ENCODE measurements around the gene ATP6V0C.

Gene ATP6V0C

DNA sequence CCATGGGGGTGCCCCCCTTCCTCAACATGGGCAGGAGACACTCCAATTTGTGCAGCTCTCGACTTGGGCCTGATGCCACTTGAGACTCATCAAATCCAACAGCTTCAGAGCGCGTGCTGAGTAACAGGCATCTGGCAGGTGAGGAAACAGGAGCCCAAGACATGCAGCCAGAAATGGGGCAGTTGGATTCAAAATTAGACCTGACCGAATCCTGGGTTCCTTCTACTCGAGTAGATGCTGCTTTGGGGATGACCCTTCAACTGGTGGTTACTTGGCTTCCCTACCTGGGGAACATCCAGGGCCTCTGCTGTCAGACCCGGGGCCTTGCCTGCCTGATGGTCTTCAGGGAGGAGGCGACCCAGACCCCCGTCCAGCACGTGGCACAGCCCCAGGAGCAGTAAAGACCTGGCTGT is 43.1 kb upstream of the ATP6V0C start:
- Histone ChIP-seq H3K36me3 (ENCODE audit: control insufficient read depth, insufficient read depth, low read length) (no peaks in the 10 kb centered on the region), H3K27ac (ENCODE audit: low read depth, low read length) (no peak overlapping the region), H3K9me3 (ENCODE audit: control insufficient read depth, insufficient read depth, low read length) (no peaks in the 10 kb centered on the region), H3K4me1 (ENCODE audit: control insufficient read depth, insufficient read depth, low read length) (peaks cover 16% of the 10 kb centered on the region), H3K9ac (ENCODE audit: low read depth, low read length) (no peak overlapping the region), H3K4me3 (ENCODE audit: low read depth, low read length) (no peak overlapping the region), H3K27me3 (ENCODE audit: control insufficient read depth, insufficient read depth, low read length) (peaks cover 58% of the 10 kb centered on the region)

DNA sequence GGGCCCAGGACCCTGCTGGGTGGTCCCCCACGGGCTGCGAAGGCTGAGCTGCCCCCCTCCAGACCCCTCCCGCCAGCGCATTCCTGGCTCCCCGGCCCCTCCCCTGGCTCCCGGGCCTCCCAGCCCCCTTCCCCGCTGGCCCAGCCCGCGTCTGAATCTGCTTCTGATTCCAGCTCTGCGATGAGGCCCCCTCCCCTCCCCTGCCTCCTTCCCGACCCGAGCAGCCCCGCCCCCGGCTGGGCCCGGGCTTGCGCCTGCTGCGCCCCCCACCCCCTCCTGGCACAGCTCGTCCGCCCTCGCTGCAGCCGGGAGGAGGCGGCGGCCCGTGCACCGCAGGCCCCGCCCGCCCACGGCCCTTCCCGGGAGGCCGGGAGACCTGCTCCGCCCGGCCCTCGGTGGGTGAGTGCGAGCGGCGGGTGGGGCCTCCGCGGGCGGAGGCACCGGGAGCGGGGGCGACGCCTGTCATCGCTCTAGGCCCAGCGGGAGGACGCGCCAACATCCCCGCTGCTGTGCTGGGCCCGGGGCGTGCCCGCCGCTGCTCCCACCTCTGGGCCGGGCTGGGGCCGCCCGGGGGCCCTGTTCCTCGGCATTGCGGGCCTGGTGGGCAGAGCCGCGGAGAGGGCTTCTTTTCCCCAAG is 42.6 kb upstream of the ATP6V0C start, which contains the start of gene NTN3:
Gene NTN3, plus strand, starts transcription at position 282 of the 637 bp plus-strand sequence. CDS start 405 bp downstream, outside the sequence.
- peaks cover 20% of the 10 kb centered on the region for H3K4me1 ChIP-seq (ENCODE audit: control insufficient read depth, insufficient read depth, low read length)
- H3K9me3 ChIP-seq (ENCODE audit: control insufficient read depth, insufficient read depth, low read length): no peaks in the 10 kb centered on the region
- H3K4me3 ChIP-seq (ENCODE audit: low read depth, low read length): peak within 1 kb of the TSS; percentile 42; the same call in 1 of the 2 replicates
- no peak within 1 kb of the TSS for H3K9ac ChIP-seq (ENCODE audit: low read depth, low read length)
- no peaks in the 10 kb centered on the region for H3K36me3 ChIP-seq (ENCODE audit: control insufficient read depth, insufficient read depth, low read length)
- H3K27ac ChIP-seq (ENCODE audit: low read depth, low read length): no peak within 1 kb of the TSS
- H3K27me3 ChIP-seq (ENCODE audit: control insufficient read depth, insufficient read depth, low read length): peaks cover 62% of the 10 kb centered on the region

DNA sequence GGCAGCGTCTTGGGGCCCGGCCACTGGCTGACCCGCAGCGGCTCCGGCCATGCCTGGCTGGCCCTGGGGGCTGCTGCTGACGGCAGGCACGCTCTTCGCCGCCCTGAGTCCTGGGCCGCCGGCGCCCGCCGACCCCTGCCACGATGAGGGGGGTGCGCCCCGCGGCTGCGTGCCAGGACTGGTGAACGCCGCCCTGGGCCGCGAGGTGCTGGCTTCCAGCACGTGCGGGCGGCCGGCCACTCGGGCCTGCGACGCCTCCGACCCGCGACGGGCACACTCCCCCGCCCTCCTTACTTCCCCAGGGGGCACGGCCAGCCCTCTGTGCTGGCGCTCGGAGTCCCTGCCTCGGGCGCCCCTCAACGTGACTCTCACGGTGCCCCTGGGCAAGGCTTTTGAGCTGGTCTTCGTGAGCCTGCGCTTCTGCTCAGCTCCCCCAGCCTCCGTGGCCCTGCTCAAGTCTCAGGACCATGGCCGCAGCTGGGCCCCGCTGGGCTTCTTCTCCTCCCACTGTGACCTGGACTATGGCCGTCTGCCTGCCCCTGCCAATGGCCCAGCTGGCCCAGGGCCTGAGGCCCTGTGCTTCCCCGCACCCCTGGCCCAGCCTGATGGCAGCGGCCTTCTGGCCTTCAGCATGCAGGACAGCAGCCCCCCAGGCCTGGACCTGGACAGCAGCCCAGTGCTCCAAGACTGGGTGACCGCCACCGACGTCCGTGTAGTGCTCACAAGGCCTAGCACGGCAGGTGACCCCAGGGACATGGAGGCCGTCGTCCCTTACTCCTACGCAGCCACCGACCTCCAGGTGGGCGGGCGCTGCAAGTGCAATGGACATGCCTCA is 41.9 kb upstream of the ATP6V0C start:
- peaks cover 65% of the 10 kb centered on the region for H3K27me3 ChIP-seq (ENCODE audit: control insufficient read depth, insufficient read depth, low read length)
- H3K36me3 ChIP-seq (ENCODE audit: control insufficient read depth, insufficient read depth, low read length): no peaks in the 10 kb centered on the region
- peak overlapping the region; percentile 42; the same call in 1 of the 2 replicates for H3K4me3 ChIP-seq (ENCODE audit: low read depth, low read length)
- no peaks in the 10 kb centered on the region for H3K9me3 ChIP-seq (ENCODE audit: control insufficient read depth, insufficient read depth, low read length)
- H3K4me1 ChIP-seq (ENCODE audit: control insufficient read depth, insufficient read depth, low read length): peaks cover 20% of the 10 kb centered on the region
- H3K27ac ChIP-seq (ENCODE audit: low read depth, low read length): no peak overlapping the region
- no peak overlapping the region for H3K9ac ChIP-seq (ENCODE audit: low read depth, low read length)

DNA sequence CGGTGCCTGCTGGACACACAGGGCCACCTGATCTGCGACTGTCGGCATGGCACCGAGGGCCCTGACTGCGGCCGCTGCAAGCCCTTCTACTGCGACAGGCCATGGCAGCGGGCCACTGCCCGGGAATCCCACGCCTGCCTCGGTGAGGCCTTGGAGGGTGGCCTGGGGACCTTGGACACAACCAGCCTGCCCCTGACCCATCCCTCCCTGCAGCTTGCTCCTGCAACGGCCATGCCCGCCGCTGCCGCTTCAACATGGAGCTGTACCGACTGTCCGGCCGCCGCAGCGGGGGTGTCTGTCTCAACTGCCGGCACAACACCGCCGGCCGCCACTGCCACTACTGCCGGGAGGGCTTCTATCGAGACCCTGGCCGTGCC is 41.3 kb upstream of the ATP6V0C start:
- Histone ChIP-seq H3K4me3 (ENCODE audit: low read depth, low read length) (no peak overlapping the region), H3K9me3 (ENCODE audit: control insufficient read depth, insufficient read depth, low read length) (no peaks in the 10 kb centered on the region), H3K27me3 (ENCODE audit: control insufficient read depth, insufficient read depth, low read length) (peaks cover 65% of the 10 kb centered on the region), H3K4me1 (ENCODE audit: control insufficient read depth, insufficient read depth, low read length) (peaks cover 20% of the 10 kb centered on the region), H3K27ac (ENCODE audit: low read depth, low read length) (no peak overlapping the region), H3K9ac (ENCODE audit: low read depth, low read length) (no peak overlapping the region), H3K36me3 (ENCODE audit: control insufficient read depth, insufficient read depth, low read length) (no peaks in the 10 kb centered on the region)

DNA sequence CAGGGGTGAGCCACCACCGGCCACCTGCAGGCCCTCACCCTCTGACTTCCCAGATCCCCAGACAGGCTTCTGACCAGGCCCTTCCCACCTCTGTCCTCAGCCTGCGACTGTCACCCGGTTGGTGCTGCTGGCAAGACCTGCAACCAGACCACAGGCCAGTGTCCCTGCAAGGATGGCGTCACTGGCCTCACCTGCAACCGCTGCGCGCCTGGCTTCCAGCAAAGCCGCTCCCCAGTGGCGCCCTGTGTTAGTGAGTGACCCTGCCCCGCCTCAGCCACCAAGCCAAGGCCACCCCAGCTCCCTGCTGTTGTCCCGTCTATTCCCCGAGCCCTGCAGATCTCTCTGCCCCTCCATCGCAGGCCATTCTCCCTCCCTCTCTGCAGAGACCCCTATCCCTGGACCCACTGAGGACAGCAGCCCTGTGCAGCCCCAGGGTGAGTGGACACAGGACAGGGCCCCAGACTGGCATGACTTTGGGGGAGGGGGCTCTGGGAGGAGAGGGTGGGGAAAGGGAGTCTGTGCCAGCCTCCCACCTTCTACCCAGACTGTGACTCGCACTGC is 40.8 kb upstream of the ATP6V0C start:
- no peak overlapping the region for H3K9ac ChIP-seq (ENCODE audit: low read depth, low read length)
- 0 out of 2 replicates have a peak overlapping the region, but pooled peaks have one; percentile 30 for H3K4me3 ChIP-seq (ENCODE audit: low read depth, low read length)
- peaks cover 65% of the 10 kb centered on the region for H3K27me3 ChIP-seq (ENCODE audit: control insufficient read depth, insufficient read depth, low read length)
- no peak overlapping the region for H3K27ac ChIP-seq (ENCODE audit: low read depth, low read length)
- H3K4me1 ChIP-seq (ENCODE audit: control insufficient read depth, insufficient read depth, low read length): peaks cover 20% of the 10 kb centered on the region
- no peaks in the 10 kb centered on the region for H3K9me3 ChIP-seq (ENCODE audit: control insufficient read depth, insufficient read depth, low read length)
- H3K36me3 ChIP-seq (ENCODE audit: control insufficient read depth, insufficient read depth, low read length): no peaks in the 10 kb centered on the region

DNA sequence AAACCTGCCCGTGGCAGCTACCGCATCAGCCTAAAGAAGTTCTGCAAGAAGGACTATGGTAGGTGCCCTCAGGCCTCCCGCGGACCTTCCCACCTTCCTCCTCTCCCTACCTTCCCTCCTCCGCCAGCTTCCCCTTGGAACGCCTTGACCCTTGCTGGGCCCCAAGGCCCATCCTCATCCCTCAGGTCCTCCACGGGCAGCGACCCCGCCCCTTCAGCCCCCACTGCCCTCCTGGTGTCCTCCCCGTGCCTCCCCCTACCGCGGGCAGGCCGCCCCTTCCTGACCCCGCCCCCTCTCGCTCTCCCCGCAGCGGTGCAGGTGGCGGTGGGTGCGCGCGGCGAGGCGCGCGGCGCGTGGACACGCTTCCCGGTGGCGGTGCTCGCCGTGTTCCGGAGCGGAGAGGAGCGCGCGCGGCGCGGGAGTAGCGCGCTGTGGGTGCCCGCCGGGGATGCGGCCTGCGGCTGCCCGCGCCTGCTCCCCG is 40.3 kb upstream of the ATP6V0C start:
- H3K4me1 ChIP-seq (ENCODE audit: control insufficient read depth, insufficient read depth, low read length): peaks cover 20% of the 10 kb centered on the region
- peak overlapping the region; percentile 30; the same call in 1 of the 2 replicates for H3K4me3 ChIP-seq (ENCODE audit: low read depth, low read length)
- no peak overlapping the region for H3K27ac ChIP-seq (ENCODE audit: low read depth, low read length)
- no peak overlapping the region for H3K9ac ChIP-seq (ENCODE audit: low read depth, low read length)
- H3K27me3 ChIP-seq (ENCODE audit: control insufficient read depth, insufficient read depth, low read length): peaks cover 61% of the 10 kb centered on the region
- H3K36me3 ChIP-seq (ENCODE audit: control insufficient read depth, insufficient read depth, low read length): no peaks in the 10 kb centered on the region
- no peaks in the 10 kb centered on the region for H3K9me3 ChIP-seq (ENCODE audit: control insufficient read depth, insufficient read depth, low read length)

DNA sequence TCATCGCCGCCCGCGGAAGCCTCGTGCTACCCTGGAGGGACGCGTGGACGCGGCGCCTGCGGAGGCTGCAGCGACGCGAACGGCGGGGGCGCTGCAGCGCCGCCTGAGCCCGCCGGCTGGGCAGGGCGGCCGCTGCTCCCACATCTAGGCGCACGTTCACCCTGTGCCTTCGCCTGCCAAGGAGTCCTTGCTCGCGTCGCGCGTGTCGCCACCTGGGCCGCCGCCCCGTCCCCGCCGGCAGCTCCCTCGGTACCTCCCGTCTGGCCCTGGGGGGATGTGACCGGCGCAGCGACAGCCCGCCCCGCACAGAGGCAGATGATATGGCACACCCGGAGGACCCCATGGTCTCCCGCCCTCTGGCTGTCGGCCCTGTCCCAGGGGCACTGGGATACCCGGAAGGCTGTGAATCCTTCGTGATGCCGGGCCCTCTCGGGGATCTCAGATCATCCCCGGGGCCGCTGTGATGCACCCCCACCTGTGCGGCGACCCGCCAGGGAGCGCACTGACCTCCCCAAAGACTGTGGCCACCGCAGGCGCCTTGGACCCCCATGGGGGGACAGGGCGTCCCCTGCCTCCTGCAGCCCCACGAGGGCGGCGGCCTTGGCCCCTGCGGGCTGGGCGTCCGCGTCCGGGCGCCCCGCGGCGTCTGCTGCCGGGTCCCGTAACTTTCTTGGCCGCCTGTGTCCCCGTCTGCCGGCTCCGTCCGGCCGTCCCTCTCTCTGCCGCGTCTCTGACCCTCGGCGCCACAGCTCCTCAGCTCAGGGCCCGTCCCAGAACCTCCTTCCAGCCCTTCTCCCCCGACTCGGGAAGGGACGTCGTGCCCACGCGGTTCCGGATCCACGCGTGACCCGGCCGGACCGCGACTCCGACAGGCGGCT is 39.5 kb upstream of the ATP6V0C start:
- Histone ChIP-seq H3K27ac (ENCODE audit: low read depth, low read length) (peak overlapping the region; percentile 5), H3K9ac (ENCODE audit: low read depth, low read length) (peak overlapping the region; percentile 35; the same call in 1 of the 2 replicates), H3K4me3 (ENCODE audit: low read depth, low read length) (peak overlapping the region; percentile 60), H3K9me3 (ENCODE audit: control insufficient read depth, insufficient read depth, low read length) (no peaks in the 10 kb centered on the region), H3K4me1 (ENCODE audit: control insufficient read depth, insufficient read depth, low read length) (peaks cover 15% of the 10 kb centered on the region; the same call in 1 of the 2 replicates), H3K27me3 (ENCODE audit: control insufficient read depth, insufficient read depth, low read length) (peaks cover 55% of the 10 kb centered on the region), H3K36me3 (ENCODE audit: control insufficient read depth, insufficient read depth, low read length) (no peaks in the 10 kb centered on the region)

DNA sequence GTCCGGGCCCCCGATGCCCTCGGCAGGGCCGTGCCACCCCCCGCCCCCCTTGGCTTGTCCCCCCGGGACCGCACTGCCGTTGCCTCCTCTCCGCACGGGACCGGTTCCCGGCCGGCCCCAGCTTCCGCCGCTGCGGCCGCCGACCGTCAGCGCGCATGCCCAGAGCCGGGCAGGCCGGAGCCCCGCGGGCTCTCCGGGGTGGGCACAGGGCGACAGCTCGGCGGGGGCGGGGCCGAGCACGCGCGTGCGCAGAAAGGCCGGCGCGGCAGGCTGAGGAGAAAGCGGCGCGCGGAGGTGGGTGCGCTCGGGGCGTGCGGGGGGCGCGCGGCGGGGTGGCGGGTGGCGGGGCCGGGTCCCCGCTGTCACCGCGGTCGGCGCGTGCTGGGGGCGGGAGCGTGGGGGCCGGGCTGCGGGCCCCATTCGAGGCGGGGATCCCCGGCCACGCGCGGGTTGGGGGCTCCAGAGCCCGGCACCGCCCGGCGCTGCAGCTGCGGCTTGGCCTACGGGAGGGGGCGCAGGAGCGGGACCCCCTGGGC is 38.8 kb upstream of the ATP6V0C start, which contains the start of gene TBC1D24:
Gene TBC1D24, plus strand, starts transcription at position 251 of the 536 bp plus-strand sequence. CDS start 21,022 bp downstream, outside the sequence.
- Histone ChIP-seq H3K27ac (ENCODE audit: low read depth, low read length) (peak within 1 kb of the TSS; percentile 5), H3K4me1 (ENCODE audit: control insufficient read depth, insufficient read depth, low read length) (peaks cover 10% of the 10 kb centered on the region; the same call in 1 of the 2 replicates), H3K9ac (ENCODE audit: low read depth, low read length) (peak within 1 kb of the TSS; percentile 35; the same call in 1 of the 2 replicates), H3K4me3 (ENCODE audit: low read depth, low read length) (peak within 1 kb of the TSS; percentile 72), H3K27me3 (ENCODE audit: control insufficient read depth, insufficient read depth, low read length) (peaks cover 49% of the 10 kb centered on the region), H3K36me3 (ENCODE audit: control insufficient read depth, insufficient read depth, low read length) (no peaks in the 10 kb centered on the region), H3K9me3 (ENCODE audit: control insufficient read depth, insufficient read depth, low read length) (no peaks in the 10 kb centered on the region)

DNA sequence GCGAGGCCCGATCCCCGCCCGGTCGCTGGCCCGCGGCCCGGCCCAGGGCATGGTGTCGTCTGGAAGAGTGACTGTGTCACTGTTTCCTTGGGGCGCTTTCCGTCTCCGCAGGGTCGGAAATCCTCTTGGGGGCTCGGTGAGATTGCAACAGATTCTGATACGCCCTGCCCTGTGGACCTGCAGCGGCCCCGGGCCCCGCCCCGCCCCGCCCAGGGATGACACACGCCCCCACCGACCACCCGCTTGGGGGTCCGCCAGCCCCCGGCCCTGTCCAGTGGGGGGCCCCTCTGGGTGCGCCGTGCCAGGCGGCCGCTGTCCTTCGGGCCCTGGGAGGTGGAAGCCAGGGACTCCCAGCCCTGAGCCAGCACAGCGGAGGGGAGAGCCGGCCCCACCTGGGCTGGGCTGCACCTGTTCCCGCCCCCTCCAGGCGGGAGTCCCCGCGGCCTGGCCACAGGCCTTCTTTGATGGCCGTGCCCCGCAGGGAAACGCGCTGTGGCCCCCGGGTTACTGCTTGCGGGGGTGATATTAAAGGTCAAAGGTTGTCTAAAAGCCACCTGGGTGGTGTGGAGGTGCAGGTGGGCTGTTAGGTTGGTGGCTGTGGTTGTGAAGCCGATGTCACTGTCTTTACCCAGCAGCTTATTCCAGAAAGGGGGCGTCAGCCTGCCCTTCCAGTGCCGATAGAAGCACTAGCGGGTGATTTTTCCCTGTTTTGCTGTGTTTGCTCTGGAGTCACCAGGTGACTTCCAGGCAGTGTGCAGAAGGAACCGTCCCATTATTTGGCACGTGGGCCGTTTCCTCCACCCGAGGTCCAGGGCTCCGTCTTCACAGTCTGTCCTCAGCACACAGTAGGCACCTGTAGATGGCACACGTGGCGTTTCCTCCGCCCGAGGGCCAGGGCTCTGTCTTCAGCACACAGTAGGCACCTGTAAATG is 38.1 kb upstream of the ATP6V0C start:
- peak overlapping the region; percentile 72 for H3K4me3 ChIP-seq (ENCODE audit: low read depth, low read length)
- H3K9ac ChIP-seq (ENCODE audit: low read depth, low read length): no peak overlapping the region
- H3K4me1 ChIP-seq (ENCODE audit: control insufficient read depth, insufficient read depth, low read length): peaks cover 6% of the 10 kb centered on the region; the same call in 1 of the 2 replicates
- H3K27ac ChIP-seq (ENCODE audit: low read depth, low read length): no peak overlapping the region
- H3K9me3 ChIP-seq (ENCODE audit: control insufficient read depth, insufficient read depth, low read length): no peaks in the 10 kb centered on the region
- H3K36me3 ChIP-seq (ENCODE audit: control insufficient read depth, insufficient read depth, low read length): no peaks in the 10 kb centered on the region
- peaks cover 42% of the 10 kb centered on the region for H3K27me3 ChIP-seq (ENCODE audit: control insufficient read depth, insufficient read depth, low read length)

All from HUES48 (cell line).